A172 (cell line): ENCODE measurements around the gene DCUN1D2. TPM values are rescaled to one million over a fixed set of nuclear protein-coding genes. Genes with fewer than 3 reads are reported as not detected.
"Not testable (repeated sequence)": the region's sequence is repeated elsewhere in the genome, so short reads cannot be mapped to it uniquely, and the experiment has no call there.

Source experiments
- DNase-seq: peaks from one replicate; pipeline ENCODE4 v3.0.0-alpha.2; 2015; ENCODE audit warnings: low spot score
- total RNA-seq: library from RNA; depleted of rRNA; stranded (reverse); fragments of >200 nt; shearing (Covaris generic); gene quantifications from 2 replicates; pipeline ENCODE4 v1.2.3, GENCODE V29; 2014; rRNA removed

DCUN1D2 gene
- 14.0 and 18.6 TPM in 2 replicates for total RNA-seq

GRCh38 chr13:113490496-113491417 lies at the start of gene DCUN1D2:
Gene DCUN1D2, minus strand, starts transcription at chr13:113490711. Its CDS starts 42 bp downstream, at chr13:113490669.
- peak; percentile 85 for DNase-seq

DNA sequence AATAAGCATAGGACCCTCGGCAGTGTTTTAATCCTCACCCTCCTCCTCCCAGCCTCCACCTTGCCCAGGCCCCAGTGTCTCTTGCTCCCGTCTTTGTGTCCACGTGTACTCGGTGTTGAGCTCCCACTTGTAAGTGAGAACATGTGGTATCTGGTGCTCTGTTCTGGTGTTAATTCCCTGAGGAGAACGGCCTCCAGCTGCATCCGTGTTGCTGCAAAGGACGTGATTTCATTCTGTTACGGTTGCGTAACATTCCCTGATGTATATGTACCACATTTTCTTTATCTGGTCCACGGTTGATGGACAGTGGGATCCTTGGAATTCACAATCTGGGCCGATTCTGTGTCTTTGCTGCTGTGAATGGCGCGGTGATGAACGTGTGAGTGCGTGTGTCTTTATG lies 49.3 kb upstream of the DCUN1D2 start:
- DNase-seq, result no peak

GRCh38 chr13:113539176-113539575 lies 48.7 kb upstream of the DCUN1D2 start:
- DNase-seq, result no peak

GRCh38 chr13:113538689-113539058 lies 48.2 kb upstream of the DCUN1D2 start:
- no peak for DNase-seq

- DNase-seq, result no peak
These were observed 47.6 kb upstream of the DCUN1D2 start for GRCh38 chr13:113537909-113538688.

DNA sequence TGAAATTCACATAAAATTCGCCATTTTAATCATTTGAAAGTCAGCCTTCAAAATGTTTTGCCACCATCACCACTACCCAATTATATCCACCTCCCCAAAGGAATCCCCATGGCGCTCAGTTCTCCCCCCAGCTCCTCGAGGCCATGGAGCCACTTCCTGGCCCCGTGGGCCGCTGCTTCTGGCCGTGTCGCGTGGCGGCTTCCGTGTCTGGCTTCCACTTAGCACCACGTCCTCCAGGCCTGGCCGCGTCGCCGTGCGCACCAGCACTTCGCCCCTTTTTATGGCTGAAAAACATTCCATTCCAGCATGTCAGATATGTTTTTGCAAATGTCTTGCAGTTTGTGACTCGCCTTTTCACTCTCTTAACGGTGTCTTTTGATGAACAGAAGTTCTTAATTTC lies 46.7 kb upstream of the DCUN1D2 start:
- no peak for DNase-seq

- no peak for DNase-seq
These were observed 46.1 kb upstream of the DCUN1D2 start for GRCh38 chr13:113536461-113537110.

- DNase-seq, result no peak
These were observed 44.9 kb upstream of the DCUN1D2 start for GRCh38 chr13:113535381-113535781.

GRCh38 chr13:113534236-113534860 lies 43.8 kb upstream of the DCUN1D2 start:
- no peak for DNase-seq

- no peak for DNase-seq
These were observed 42.8 kb upstream of the DCUN1D2 start for GRCh38 chr13:113533161-113533840.

DNA sequence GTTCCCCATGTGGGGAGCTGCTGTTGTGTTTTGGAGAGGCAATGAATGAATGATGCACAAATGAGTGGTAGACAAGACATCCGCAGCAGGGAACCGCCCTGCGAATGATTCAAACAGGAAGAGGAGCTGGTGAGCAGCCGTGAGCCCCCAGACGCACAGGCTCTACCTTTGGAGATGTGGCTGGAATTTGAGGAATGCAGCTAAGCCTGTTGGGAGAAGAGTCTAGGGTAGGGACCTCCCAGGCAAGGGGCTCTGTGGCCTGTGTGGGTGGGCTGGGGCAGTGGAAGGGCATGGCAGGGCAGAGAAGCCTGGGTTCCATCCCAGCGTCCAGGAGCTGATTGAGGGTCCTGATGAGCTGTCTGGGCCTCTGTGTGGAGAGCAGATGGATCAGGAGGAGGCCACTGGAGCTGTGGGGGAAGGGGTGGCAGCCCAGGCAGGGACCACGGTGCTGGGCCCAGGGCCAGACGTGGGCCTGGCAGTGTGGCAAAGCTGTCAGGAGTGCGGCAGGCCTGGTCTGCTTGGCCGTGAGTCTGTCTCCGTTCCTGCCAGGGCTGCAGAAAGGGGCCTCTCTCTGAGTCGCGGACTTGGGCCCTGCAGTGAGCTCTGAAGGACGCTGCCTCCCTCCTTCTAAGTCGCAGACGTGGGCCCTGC lies 41.8 kb upstream of the DCUN1D2 start:
- peak; percentile 64 for DNase-seq

GRCh38 chr13:113531041-113531873 lies 40.7 kb upstream of the DCUN1D2 start:
- DNase-seq, result no peak

DNA sequence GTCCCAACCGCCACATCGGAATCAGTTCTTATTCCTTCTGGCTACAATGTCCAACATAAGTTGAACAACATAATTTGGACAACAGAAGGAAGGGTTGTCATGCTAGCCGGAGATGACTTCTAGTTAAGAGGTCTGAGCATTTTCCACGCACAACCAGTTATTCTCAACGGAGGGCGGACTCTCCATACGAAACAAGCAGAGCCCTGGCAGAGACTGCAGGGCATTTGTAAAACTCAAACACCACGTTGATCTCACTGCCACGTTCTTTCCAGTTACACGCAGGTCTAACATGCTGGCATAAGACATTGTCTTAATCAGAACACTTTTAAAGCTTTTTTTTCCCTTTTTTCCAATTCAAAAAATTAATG lies 38.3 kb upstream of the DCUN1D2 start:
- DNase-seq, result no peak

GRCh38 chr13:113528101-113528812 lies 37.7 kb upstream of the DCUN1D2 start:
- DNase-seq, result no peak

DNA sequence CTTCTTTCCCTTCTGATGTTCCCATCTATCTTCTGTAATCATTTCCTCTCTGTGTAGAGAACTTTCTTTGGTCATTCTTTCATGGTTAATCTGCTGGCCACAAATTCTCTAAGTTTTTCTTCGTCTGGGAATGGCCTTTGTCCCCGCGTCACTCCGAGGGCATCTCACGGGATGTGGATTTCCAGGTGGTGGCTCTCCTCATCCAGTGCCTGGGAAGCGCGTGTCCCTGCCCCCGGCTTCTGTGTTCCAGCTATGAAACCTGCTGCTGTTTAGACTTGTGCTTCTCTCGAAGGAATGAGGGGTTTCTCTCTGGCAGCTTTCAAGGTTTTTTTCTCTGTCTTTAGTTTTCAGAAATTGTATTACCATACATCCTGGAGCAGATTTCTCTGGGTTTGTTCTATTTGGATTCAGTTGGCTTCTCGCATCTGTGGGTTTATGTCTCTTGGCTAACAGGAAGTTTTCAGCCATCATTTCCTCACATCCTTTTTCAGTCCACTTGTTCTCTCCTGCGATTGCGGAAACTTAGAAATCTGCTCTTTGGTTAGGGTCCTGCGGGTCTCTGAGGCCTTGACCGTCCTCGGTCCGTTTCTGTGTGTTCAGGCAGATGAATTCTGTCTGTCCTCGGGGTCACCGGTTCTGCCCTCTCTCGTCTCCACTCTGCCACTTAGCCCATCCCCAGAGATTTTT lies 36.9 kb upstream of the DCUN1D2 start:
- no peak for DNase-seq

DNA sequence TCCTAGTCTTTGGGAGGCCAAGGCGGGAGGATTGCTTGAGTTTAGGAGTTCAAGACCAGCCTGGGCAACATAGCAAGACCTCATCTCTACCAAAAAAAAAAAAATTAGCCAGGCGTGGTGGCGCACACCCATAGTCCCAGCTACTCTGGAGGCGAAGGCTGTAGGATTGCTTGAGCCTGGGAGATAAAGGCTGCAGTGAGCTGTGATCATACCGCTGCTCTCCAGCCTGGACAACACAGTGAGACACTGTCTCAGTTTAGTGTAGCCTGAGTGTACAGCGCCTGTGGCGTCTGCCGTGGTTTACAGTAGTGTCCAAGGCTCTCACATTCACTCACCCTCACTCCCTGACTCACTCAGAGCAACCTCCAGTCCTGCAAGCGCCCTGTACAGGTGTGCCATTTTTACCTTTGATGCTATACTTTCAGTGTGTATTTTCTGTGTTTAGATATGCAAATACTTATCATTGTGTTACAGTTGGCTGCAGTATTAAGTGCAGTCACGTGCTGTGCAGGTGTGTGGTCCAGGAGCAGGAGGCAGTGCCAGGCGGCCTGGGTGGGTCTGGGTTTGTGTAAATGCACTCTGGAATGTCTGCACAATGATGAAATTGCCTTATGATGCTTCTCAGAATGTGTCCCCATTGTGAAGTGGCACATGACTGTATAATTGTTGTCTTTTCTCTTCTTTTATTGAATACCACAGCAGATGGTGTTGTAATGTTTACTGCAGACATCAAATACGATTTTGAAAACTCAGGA lies 36.1 kb upstream of the DCUN1D2 start:
- DNase-seq, result no peak

GRCh38 chr13:113522438-113522837 lies 31.9 kb upstream of the DCUN1D2 start:
- not testable (repeated sequence) for DNase-seq

DNA sequence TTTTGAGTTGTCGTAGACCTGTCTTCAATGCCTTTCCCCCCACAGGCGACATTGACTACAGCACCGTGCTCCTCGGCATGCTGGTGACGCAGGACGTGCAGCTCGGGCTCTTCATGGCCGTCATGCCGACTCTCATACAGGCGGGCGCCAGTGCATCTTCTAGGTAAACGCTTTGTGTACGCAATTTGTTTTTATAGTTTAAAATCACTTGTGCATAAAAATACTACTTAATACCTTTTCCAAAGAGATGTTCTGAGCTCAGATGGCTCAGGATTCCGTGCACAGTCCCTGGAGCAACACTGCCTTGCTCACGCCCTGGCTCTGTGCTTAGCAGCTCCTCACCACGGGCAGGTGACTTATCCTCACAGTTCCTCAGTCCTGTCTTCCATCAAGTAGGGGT lies 30.1 kb upstream of the DCUN1D2 start:
- no peak for DNase-seq
